ENCODE data around the gene SEL1L3.

DNA sequence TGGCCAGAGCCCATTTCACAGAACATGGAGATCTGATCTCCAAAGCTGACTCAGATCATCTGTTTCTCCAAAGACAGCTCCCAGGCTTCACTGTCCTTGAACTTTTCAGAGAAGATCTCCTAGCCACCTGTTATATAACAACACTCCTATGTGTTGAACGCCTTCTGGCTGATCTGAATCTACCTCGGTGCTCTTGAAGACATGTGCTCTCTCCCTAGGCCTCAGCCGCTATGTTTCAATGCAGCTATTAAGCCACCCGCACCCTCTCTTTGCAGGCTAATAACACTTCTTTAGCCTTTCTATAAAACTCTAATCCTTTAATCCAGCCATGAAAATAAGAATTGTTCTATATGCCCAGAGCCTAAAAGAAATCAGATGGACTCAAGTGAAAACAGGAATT, 34.9 kb downstream of the SEL1L3 start:
- TF ChIP-seq, protein P1, sequence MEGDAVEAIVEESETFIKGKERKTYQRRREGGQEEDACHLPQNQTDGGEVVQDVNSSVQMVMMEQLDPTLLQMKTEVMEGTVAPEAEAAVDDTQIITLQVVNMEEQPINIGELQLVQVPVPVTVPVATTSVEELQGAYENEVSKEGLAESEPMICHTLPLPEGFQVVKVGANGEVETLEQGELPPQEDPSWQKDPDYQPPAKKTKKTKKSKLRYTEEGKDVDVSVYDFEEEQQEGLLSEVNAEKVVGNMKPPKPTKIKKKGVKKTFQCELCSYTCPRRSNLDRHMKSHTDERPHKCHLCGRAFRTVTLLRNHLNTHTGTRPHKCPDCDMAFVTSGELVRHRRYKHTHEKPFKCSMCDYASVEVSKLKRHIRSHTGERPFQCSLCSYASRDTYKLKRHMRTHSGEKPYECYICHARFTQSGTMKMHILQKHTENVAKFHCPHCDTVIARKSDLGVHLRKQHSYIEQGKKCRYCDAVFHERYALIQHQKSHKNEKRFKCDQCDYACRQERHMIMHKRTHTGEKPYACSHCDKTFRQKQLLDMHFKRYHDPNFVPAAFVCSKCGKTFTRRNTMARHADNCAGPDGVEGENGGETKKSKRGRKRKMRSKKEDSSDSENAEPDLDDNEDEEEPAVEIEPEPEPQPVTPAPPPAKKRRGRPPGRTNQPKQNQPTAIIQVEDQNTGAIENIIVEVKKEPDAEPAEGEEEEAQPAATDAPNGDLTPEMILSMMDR (IDR thresholded peaks at IDR 0.05) = no peak
- no peak for TF ChIP-seq POLR2AphosphoS5 (IDR thresholded peaks at IDR 0.05; ENCODE audit: low read depth, low read length)
- TF ChIP-seq, protein P2, sequence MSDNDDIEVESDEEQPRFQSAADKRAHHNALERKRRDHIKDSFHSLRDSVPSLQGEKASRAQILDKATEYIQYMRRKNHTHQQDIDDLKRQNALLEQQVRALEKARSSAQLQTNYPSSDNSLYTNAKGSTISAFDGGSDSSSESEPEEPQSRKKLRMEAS (IDR thresholded peaks at IDR 0.05; ENCODE audit: low read depth) = no peak
- no peak for TF ChIP-seq SMC3 (IDR thresholded peaks at IDR 0.05; ENCODE audit: low read depth, low read length)
- no peak for TF ChIP-seq FOXJ3 (CRISPR knock-in tag; IDR thresholded peaks at IDR 0.05)
- no peak for TF ChIP-seq TAF1 (IDR thresholded peaks at IDR 0.05; ENCODE audit: borderline replicate concordance, low read depth, low read length)
- TF ChIP-seq, protein P3, sequence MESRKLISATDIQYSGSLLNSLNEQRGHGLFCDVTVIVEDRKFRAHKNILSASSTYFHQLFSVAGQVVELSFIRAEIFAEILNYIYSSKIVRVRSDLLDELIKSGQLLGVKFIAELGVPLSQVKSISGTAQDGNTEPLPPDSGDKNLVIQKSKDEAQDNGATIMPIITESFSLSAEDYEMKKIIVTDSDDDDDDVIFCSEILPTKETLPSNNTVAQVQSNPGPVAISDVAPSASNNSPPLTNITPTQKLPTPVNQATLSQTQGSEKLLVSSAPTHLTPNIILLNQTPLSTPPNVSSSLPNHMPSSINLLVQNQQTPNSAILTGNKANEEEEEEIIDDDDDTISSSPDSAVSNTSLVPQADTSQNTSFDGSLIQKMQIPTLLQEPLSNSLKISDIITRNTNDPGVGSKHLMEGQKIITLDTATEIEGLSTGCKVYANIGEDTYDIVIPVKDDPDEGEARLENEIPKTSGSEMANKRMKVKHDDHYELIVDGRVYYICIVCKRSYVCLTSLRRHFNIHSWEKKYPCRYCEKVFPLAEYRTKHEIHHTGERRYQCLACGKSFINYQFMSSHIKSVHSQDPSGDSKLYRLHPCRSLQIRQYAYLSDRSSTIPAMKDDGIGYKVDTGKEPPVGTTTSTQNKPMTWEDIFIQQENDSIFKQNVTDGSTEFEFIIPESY (IDR thresholded peaks at IDR 0.05; ENCODE audit: borderline replicate concordance, low read depth) = no peak
- TF ChIP-seq GATA2 (CRISPR knock-in tag; IDR thresholded peaks at IDR 0.05) = no peak
- no peak for TF ChIP-seq RAD21 (IDR thresholded peaks at IDR 0.05; ENCODE audit: low read length)
- no peak for TF ChIP-seq JUND (IDR thresholded peaks at IDR 0.05)
- no peak for TF ChIP-seq EZH2phosphoT487 (IDR thresholded peaks at IDR 0.05; ENCODE audit: borderline replicate concordance, low read depth)
- TF ChIP-seq EP300 (IDR thresholded peaks at IDR 0.05; ENCODE audit: borderline replicate concordance in 1 of 2, low read depth in 1 of 2, low read length in 1 of 2) = no peak
